Peyer's patch (tissue), 4 donors: ENCODE results near the gene TEX29.

Source experiments
- CTCF ChIP-seq, 6 experiments: fragments of 450-650 bp in 4 of 6; fragments of 200-600 bp in 2 of 6; sonication (generic) in 1 of 6; IDR thresholded peaks; one replicate each; pipeline ENCODE4 v1.5.1; 2017 to 2019; ENCODE audit warnings: antibody characterized with exemption in 6 of 6, mild to moderate bottlenecking in 3 of 6, moderate library complexity in 1 of 6
- POLR2A ChIP-seq, 2 donors: fragments of 450-650 bp; IDR thresholded peaks; one replicate each; pipeline ENCODE4 v1.5.1; 2017; ENCODE audit warnings: antibody characterized with exemption in 2 of 2, mild to moderate bottlenecking in 2 of 2, moderate library complexity in 2 of 2

DNA sequence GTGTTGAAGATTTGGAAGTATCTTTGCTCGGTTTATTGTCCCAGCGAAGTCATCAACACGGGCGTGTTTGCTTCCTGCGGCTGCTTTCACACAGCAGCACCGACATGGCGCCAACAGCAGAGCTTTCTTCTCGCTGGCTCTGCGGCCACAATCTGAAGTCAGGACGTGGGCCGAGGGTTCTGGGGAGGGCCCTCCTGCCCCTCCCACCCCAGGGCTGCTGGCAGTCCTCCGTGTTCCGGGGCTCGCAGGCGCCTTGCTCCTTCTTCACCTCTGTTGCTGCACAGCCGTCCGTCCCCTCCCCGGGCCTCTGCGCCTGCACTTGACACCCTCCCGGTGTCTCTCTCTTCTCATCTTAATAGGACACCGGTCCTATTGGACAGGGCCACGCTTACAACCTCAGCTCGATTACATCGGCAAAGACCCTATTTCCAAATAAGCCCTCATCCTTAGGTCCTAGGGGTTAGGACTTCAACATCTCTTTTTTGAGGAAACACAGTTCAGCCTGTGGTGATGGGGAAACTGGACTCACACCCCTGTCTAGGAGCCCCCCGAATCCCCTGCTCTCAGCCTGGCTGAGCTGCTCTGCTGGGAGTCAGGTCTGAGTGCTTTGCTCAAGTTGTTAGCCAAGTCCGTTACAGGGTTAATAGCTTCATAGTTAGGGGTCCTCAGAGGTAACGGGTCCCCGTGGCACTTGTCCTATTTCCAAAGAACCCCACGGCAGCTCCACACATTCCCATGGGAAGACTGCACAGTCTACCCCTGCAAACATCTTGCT lies 2.7 kb upstream of the TEX29 start:
- TF ChIP-seq CTCF (IDR thresholded peaks at IDR 0.05): no peak
- no peak for TF ChIP-seq POLR2A (IDR thresholded peaks at IDR 0.05)
